Measurements from ENCODE around the gene LRP11.
"Not testable (repeated sequence)": the region's sequence is repeated elsewhere in the genome, so short reads cannot be mapped to it uniquely, and the experiment has no call there.

Gene LRP11, protein sequence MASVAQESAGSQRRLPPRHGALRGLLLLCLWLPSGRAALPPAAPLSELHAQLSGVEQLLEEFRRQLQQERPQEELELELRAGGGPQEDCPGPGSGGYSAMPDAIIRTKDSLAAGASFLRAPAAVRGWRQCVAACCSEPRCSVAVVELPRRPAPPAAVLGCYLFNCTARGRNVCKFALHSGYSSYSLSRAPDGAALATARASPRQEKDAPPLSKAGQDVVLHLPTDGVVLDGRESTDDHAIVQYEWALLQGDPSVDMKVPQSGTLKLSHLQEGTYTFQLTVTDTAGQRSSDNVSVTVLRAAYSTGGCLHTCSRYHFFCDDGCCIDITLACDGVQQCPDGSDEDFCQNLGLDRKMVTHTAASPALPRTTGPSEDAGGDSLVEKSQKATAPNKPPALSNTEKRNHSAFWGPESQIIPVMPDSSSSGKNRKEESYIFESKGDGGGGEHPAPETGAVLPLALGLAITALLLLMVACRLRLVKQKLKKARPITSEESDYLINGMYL

DNA sequence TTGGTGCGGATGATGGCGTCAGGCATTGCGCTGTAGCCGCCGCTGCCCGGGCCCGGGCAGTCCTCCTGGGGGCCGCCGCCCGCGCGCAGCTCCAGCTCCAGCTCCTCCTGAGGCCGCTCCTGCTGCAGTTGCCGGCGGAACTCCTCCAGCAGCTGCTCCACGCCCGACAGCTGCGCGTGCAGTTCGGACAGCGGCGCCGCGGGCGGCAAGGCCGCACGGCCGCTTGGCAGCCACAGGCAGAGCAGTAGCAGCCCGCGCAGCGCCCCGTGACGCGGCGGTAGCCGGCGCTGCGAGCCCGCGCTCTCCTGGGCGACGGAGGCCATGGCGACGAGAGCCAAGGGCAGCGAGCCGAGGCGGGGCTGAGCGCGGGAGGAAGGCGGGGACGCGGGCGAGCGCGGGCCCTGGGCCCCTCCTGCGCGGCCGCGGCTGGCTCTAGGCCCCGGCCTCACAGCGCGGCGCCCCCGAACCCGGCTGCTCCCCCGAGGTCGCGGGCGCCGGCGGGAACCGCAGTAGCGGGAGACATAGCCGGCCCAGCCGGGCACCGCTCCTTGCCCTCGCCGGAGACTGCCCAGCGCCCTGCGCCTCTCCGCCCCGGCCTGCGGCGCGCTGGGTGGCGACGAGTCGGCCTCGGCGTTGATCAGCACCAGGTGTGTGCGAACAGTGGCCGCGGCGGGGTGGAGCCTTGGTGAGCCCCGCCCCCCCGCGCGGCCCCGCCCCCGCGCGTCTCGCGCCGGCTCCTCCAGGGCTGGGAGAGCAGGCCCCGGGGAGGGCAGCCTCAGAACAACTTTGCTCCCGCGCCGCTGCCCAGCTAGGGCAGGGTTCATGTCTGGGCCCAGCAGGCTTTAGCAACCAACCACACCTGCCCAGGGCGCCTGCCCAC lies at the start of gene LRP11:
Gene LRP11, minus strand, starts transcription at position 662 of the 880 bp plus-strand sequence. Its CDS starts 339 bp downstream, at position 323.
- DNase-seq = peak; percentile 87

DNA sequence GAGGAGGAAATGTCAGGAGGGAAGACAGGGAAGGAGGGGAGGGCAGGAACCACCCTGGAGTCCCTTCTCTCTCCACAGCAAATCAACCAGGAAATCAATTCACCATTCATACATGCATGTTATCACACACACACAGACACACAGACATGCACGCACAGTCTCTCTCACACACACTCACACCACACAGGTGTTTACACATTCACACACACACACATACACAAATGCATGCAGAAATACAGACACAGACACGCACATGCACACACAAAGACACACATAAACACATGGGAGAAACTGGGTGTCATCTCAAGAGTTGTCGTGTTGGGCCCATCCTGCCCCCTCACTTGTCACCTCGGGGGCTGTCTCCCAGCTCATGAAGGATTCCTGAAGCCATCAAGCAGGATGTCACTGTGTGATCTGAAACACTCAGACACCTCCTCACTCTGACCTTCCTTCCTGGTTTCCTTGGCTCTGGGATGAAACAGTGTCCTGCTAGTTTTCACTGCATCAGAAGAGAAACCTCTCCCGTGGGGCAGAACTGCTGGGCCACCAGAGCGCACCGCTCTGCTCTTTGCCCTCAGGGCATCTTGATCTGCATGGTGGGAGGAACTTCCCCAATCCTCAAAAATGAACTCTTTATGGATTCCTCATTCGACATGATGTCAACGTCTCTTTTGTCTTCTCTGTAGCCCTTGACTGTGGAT lies 49.5 kb upstream of the LRP11 start:
- DNase-seq = no peak

DNA sequence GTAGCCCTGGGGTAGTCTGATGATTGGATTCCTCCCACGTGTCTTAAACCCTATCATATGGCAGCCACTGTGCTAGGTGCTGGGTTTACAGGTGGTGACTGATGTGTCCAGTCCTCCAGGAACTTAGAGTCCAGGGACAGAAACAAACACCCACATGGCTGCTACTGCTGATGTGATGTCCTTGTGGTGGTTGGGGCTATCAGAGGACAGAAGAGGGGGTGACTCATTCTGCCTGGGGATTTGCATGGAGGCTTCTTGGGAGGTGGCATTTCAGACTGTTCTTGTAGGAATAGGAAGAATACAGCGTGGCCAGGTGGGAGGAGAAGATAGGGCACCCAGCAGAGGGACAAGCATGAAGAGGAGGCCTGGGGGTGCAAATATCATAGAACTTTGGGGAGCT lies 48.9 kb upstream of the LRP11 start:
- no peak for DNase-seq

DNA sequence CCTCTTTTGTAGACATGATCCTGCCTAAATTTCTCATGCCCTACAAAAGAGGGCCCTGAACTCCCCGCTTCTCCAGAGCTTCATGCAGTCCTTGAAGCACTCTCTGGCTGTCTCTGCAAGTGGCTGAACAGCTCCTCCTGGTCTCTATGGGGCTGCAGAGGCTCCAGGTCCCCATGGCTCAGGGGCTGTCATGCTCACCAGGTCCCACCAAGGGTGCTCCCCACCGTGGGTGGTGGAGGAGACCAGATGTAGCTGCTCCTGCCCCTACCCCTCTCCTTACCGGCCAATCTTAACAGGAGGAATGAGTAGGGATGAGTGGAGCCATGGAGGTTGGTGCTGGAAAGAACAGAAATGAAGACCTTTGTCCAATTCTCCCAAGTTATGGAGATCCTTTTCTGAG lies 48.5 kb upstream of the LRP11 start:
- DNase-seq = not testable (repeated sequence)

DNA sequence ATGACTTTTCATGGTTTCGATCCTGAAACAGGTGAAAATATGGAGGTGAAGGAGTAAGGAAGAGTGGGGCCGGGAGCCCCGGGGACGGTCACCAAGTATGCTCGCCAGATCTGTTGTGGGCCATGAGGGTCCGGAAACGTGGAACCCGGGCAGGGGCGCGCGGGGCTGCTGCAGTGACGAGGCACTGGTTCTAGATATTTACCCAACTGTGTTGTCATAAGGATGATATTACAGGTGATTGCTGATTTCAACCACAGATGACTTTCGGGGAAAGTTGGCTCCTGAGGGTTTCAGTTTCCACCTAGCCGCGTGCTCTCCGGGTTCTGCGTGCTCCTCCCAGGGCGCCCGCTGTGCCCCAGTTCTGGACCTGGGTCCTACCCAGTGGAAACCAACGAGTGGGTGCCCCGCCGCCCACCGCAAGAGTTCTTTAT lies 46.6 kb upstream of the LRP11 start:
- no peak for DNase-seq

DNA sequence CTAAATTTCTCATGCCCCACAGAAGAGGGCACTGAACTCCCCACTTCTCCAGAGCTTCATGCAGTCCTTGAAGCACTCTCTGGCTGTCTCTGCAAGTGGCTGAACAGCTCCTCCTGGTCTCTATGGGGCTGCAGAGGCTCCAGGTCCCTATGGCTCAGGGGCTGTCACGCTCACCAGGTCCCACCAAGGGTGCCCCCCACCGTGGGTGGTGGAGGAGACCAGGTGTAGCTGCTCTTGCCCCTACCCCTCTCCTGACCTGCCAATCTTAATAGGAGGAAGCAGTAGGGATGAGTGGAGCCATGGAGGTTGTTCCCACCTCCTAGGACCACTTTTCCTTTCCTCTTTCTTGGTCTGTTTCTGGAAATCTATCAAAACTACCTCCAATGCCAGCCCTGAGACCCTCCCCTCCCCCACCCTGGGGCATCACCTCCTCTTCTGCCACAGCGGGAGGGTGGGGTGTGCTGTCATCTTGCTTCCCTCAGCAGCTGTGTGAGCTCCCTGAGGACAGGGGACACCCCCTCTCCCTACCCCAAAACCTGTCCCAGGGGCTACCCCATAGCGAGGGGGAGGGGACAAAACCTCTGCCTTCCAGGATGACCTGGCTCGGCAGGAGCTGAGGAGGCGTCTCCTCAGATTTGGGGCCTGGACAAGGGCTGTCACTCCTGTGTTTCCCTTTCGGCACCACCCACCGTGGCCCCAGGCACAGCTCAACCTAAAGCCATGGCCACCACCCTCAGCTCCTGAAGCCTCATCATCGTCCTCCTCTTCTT lies 45.7 kb upstream of the LRP11 start:
- no peak for DNase-seq

DNA sequence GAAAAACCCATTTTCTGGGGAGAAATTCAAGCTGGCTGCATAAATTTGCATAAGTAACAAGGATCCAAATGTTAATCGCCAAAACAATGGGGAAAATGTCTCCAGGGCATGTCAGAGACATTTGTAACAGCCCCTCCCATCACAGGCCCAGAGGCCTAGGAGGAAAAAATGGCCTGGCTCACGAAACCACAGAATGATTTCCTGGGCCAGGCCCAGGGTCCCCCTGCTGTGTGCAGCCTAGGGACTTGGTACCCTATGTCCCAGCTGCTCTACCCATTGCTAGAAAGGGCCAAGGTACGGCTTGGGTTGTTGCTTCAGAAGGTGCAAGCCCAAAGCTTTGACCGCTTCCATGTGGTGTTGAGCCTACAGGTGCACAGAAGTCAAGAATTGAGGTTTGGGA lies 44.3 kb upstream of the LRP11 start:
- DNase-seq = not testable (repeated sequence)

DNA sequence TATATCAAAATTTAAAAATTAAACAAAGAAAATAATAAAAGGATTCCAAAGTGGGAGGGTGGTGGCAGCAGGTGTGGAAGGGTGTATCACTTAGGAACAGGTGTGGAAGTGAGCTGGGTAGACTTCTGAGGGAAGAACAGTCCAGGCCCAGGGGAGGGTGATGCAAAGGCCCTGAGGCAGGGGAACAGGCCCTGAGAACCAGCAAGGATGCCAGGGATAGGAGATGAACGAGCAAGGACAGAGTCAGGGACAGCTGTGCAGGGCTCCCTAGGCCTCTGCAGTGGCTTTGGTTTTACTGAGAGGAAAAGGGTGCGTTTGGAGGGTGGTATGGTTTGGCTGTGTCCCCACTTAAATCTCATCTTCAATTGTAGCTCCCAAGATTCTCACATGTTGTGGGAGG lies 43.2 kb upstream of the LRP11 start:
- no peak for DNase-seq

DNA sequence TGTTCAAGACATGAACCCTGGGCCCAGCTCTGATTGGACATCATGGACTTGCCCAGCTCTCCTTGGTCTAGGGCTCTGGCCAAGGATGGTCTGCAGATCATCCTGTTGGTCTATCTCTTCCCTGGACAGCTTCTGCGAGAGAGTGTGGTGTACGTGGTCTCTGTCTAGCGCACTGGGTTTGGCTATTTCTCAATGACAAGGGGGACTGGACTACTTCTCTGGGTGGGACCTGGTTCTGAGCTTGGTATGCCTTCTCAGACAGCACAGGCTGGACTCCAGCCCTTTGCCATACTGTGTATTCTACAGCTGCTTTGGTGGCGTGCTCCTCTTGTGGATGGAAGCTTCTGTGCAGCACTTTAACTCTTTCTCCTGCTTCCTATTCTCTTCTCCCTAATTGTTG lies 42.2 kb upstream of the LRP11 start:
- DNase-seq = no peak

DNA sequence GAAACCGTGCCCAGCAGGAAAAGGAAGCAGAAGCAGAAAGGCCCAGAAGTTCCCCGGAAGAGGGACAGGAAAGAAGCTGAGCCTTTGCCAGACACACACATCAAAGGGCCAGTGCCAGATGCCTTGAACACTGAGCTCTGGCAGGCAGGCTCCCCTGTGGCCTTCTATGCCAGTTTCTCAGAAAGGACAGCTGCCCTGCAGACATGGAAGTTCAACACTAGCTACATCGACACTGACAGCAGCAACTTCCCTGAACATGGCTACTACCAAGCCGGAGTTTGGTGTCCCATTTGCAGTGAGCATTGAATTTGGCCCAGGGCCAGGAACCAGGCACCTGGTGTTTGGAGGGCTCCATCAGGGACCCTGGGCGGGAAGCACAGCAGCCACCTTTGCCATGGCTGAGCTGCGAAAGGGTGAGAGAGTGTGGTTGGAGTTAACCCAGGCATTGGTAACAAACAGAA lies 41.8 kb upstream of the LRP11 start:
- DNase-seq = no peak

DNA sequence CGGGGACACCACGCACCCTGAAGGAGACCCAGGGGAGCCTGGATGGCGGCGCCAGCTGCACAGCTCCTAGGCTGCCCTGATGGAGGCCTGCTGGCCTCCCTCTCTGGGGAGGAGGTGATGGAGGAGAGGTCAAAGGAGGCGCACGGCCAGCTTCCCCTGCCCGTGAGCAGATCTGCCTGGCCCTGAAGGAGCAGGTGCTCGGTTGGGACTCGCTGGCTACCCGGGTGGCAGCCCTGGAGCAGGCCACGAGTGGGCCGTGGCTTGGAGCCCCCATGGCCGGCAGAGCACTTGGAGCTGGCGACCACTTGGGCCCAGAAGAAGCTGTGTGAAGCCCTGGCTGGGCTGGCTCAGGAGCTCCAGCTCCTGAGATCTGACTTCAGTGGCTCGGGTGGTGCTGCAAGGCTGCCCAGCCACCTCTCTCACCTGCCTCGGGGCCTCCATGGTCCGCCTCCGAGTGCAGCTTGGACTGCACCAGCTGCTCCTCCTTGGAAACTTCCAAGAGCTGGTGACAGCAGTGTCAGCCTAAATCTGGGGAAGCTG lies 41.3 kb upstream of the LRP11 start:
- DNase-seq = no peak

DNA sequence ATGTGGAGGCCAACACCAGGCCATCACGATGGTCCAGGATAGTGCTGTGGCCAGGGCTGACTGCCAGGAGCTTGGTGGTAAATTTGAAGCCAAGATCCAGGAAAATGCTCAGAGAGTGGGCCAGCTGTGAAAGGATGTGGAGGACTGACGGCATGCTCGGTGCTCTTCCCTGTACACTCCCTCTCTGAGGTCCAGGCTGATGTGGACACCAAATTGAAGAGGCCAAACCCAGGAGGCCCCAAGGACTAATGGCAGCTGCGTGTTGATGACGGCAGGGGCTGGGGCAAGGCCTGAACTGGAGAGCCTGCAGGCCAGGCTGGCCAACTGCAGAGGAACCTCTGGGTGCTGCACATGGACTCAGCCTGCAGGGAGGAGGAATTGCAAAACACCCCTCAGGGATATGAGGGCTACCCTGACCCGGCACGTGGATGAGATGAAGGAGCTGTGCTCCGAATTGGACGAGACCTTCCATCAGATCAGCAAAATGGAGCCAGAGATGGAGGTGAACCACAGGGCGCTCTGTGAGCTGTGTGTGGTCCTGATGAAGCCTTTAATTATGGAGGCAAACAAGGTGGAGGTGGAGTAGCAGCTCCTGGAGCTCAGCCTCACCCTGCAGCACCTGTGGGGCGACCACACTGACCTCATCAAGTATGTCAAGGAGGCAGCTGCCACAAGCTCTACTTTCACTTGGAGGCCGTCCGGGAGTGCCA lies 40.7 kb upstream of the LRP11 start:
- DNase-seq = no peak

DNA sequence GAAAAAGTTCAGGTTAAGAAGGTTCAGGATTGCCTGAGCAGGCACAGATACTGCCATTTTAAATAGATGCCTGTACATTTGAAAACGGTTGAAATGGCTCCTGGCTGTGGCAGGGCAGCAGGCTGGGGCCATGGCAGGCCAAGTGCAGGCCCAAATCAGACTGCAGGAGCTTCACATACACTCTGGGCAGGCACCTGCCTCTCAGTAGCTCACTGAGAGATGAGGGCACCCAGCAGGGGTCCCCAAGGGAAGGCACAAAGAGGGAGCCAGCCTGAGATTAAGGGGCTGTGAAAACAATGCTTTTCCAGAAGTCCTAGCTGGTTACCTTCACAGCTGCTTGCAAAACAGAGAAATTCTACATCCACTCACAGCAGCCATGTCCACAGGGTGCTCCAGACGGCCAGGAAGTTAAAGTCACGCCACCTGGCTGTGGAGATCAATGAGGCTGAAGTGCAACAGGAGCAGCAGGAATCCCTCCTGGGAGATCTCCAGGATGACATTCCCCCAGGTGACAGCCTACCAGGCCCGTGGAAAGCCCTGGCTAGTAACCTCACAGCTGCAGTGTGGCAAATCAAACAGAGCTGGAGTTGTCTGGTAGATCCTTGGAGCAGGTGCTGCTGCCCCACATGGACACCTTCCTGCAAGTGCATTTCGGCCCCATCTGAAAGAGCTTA lies 39.9 kb upstream of the LRP11 start:
- DNase-seq = no peak

DNA sequence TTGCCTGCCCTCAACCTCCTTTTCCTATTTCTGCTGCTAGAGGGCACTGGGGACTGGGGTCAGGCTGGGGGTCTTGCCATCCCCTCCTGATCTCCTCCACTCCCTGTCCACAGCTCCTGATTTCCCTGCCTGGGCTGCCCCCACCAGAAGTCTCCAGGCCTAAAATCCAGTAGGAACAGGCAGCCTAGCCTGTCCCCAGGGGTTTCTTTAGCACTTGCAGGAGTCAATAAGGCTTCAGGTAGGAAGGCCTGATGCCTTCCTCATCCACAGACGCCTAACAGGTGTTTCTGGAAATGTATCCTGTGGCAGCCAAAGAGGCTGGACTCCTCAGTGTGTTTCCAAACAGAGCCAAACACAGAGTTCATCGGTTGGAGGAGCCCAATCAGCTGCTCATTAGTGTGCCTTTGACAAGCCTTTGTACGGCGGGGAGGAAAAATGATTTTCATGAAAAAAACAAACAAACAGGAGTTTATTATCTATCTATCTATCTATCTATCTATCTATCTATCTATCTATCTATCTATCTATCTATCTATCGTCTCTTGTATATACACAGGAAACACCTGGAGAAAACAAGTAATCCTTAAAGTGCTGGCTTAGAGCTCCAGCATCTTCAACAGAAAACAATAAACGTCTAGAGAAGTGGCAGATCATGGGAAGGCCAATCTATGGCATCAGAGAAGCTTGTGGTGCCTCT lies 37.4 kb upstream of the LRP11 start:
- no peak for DNase-seq

DNA sequence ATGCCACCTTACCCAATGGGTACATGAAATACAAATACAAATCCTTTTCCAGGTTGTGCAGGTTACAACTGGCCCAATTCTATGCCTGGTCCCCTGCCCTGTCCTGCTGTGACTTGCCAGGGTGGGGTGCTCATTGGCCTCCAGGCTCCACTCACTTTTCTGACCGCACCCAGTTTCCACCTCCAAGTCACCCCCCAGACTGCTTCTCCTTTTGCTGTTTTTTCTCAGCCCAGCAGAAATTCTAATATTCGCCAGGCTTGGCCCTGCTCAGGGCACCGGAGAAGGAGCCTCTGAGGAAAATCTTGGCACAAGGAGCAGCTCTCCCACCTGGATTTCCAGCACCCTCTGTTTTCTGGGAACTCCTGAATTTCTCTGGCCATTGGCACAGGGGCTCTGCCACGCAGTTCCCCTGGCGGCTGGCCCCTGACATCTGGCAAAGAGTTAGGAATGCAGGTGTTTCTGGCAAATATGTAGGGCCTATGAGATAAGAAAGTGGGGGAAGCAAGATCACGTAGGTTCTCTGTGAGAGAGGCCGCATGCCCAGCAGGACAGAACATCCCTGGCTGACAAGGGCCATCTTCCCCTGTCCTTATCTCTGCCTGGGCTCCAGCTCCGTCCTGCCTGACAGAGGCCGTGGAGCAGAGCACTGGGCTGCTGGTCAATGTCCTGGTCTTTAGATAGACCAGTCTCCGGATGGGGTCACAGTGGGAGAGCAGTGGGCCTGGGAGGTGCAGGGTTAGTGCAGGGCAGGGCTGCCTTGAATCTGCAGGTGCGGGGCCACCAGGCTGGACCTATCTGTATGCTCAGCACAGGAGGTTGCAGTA lies 36.7 kb upstream of the LRP11 start:
- DNase-seq = no peak

DNA sequence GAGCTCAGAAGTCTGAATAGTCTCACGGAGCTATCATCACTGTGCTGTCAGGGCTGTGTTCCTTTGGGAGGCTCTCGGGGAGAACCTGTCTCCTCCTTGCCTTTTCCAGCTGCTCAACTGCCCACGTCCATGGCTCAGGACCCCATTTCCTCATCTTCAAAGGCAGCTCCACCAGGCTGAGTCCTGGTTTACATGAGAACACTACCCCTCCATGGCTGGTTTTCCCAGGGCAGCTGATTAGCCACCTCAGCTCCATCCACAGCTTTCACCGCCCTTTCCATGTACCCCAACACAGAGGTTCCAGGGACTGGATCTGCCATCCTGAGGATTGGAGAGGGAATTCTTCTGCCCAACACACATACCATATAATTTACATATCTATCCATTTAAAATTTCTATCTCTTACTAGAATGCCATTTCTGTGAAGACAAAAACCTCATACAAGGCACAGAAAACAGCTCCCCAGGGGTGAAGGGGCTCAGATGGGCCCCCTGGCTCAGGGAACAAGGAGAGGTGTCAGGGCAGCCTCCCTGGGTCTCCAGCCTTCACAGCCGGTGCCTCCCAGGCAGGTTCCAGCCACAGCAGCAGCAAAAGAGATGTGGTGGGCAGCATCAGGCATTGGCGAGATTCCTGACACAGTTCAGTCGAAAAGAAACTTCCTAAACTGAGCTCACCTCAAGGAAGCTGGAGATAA lies 35.9 kb upstream of the LRP11 start:
- DNase-seq = no peak

DNA sequence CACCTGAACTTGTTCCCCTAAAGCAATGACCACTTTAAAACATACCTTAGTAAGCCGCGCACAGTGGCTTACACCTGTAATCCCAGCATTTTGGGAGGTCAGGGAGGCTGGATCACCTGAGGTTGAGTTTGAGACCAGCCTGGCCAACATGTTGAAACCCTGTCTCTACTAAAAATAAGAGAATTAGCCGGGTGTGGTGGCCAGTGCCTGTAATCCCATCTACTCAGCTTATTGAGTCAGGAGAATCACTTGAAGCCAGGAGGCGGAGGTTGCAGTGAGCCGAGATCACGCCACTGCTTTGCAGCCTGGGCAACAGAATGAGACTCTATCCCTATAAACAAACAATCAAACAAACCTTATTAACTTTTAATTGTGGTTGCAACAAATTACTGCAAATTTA lies 35.3 kb upstream of the LRP11 start:
- no peak for DNase-seq

DNA sequence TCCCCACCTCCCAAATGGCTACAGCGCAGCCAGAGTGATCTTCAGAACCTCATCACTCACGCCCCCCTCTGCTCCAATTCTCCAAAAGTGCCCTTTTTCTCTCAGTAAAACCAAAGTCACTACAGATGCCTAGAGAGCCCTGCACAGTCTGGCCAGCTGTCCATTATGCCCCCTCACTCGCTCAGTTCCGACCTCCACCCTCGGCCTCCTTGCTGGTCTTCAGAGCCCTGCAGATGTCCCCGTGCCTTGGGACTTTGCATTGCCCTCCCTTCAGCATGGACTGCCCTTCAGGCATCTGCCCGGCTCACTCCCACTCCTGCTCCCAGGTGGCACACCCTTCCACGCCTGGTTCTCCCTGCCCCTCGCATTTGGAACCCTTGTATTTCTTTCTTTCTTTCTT lies 34.8 kb upstream of the LRP11 start:
- DNase-seq = no peak

Measured in right forelimb (tissue), 1 donor.